SK-N-SH (cell line): ENCODE results near the gene PSMB10. TPM values are rescaled to one million over a fixed set of nuclear protein-coding genes. Genes with fewer than 3 reads are reported as not detected.

Experiments
- CTCF ChIA-PET: fragments of 300-600, 350-600 bp; formaldehyde crosslinking; extraction: SDS; loops from one replicate; lab custom pipeline; 2021; lab: Yijun Ruan, JAX
- POLR2A ChIA-PET: fragments of 350-600 bp; sonication (Branson Sonifier 250); formaldehyde crosslinking; extraction: SDS; loops from one replicate; lab custom pipeline; 2020; ENCODE audit warnings: antibody characterized with exemption, inconsistent platforms; lab: Yijun Ruan, JAX
- DNase-seq: peaks from one replicate; pipeline ENCODE4 v3.0.0; 2012
- H2AFZ ChIP-seq: fragments of 200-600 bp; sonication (generic); 2 replicates; pipeline ENCODE4 v1.8.1; 2016; ENCODE audit warnings: antibody characterized with exemption, mild to moderate bottlenecking, low read depth
- H3F3A ChIP-seq: fragments of 200-600 bp; sonication (generic); replicated peaks from 2 replicates; pipeline ENCODE3; 2016; ENCODE audit warnings: antibody characterized with exemption, mild to moderate bottlenecking; ENCODE audit not compliant: insufficient read depth
- H3K27ac ChIP-seq, 2 experiments: fragments of 200-500 bp in 1 of 2; fragments of 200-600 bp in 1 of 2; sonication (Bioruptor generic) in 1 of 2; sonication (generic), shearing (Covaris generic) in 1 of 2; 2 replicates each; pipeline versions ENCODE4 v1.5.1 to v1.6.1; 2014 to 2016; ENCODE audit warnings: low read depth in 2 of 2, inconsistent platforms in 1 of 2, low read length in 1 of 2, mild to moderate bottlenecking in 1 of 2, mixed read lengths in 1 of 2
- H3K27me3 ChIP-seq: fragments of 200-600 bp; sonication (generic), shearing (Covaris generic); 2 replicates; pipeline ENCODE4 v1.6.1; 2016; ENCODE audit warnings: mixed run types; ENCODE audit not compliant: insufficient read depth
- H3K36me3 ChIP-seq, 2 experiments: fragments of 200-500 bp in 1 of 2; fragments of 200-600 bp in 1 of 2; sonication (Bioruptor generic) in 1 of 2; sonication (generic) in 1 of 2; replicated peaks in 1 of 2; 2 replicates each; pipeline versions ENCODE3 to v1.5.1; 2014 to 2016; ENCODE audit warnings: low read length in 1 of 2, mild to moderate bottlenecking in 1 of 2; ENCODE audit not compliant: insufficient read depth in 2 of 2, control insufficient read depth in 1 of 2
- H3K4me1 ChIP-seq, 2 experiments: fragments of 200-500 bp in 1 of 2; fragments of 200-600 bp in 1 of 2; sonication (Bioruptor generic) in 1 of 2; sonication (generic), shearing (Covaris generic) in 1 of 2; 2 replicates each; pipeline versions ENCODE4 v1.5.1 to v1.6.1; 2014 to 2016; ENCODE audit warnings: low read depth in 1 of 2, low read length in 1 of 2, mixed run types in 1 of 2; ENCODE audit not compliant: insufficient read depth in 2 of 2, control insufficient read depth in 1 of 2
- H3K4me2 ChIP-seq: fragments of 200-600 bp; sonication (generic), shearing (Covaris generic); 2 replicates; pipeline ENCODE4 v1.6.1; 2017; ENCODE audit warnings: mixed run types
- H3K4me3 ChIP-seq, 2 experiments: fragments of 200-500 bp in 1 of 2; fragments of 200-600 bp in 1 of 2; sonication (Bioruptor generic) in 1 of 2; sonication (generic), shearing (Covaris generic) in 1 of 2; 2 replicates each; pipeline versions ENCODE4 v1.5.1 to v1.8.1; 2014 to 2016; ENCODE audit warnings: low read depth in 2 of 2, inconsistent platforms in 1 of 2, low read length in 1 of 2, mild to moderate bottlenecking in 1 of 2, mixed read lengths in 1 of 2, moderate library complexity in 1 of 2
- H3K79me2 ChIP-seq: fragments of 200-600 bp; sonication (generic); 2 replicates; pipeline ENCODE4 v1.8.1; 2017; ENCODE audit warnings: mild to moderate bottlenecking; ENCODE audit not compliant: insufficient read depth
- H3K9ac ChIP-seq: fragments of 200-600 bp; sonication (generic); 2 replicates; pipeline ENCODE4 v1.6.1; 2017; ENCODE audit warnings: mixed run types
- H3K9me2 ChIP-seq: fragments of 200-600 bp; sonication (generic); 2 replicates; pipeline ENCODE4 v1.6.1; 2017; ENCODE audit warnings: mixed run types
- H3K9me3 ChIP-seq: fragments of 200-600 bp; sonication (generic); 2 replicates; pipeline ENCODE4 v1.6.1; 2017; ENCODE audit warnings: mixed run types, mild to moderate bottlenecking, moderate library complexity
- H4K20me1 ChIP-seq: fragments of 200-600 bp; sonication (generic); 2 replicates; pipeline ENCODE4 v1.6.1; 2017; ENCODE audit warnings: mild to moderate bottlenecking, mixed run types; ENCODE audit not compliant: insufficient read depth
- CHD2 ChIP-seq: fragments of 150-350 bp; IDR thresholded peaks from 2 replicates; pipeline ENCODE4 v1.6.1; 2018; ENCODE audit warnings: low read length; ENCODE audit not compliant: partially characterized antibody
- ELF1 ChIP-seq: IDR thresholded peaks from 2 replicates; pipeline ENCODE4 v1.4.0; 2012
- EZH2phosphoT487 ChIP-seq: fragments of 200-600 bp; sonication (generic); IDR thresholded peaks from 2 replicates; pipeline ENCODE4 v1.6.1; 2017; ENCODE audit warnings: low read depth, mixed run types, mild to moderate bottlenecking, antibody characterized with exemption, moderate library complexity, borderline replicate concordance
- FOXJ3 ChIP-seq: sonication (generic); formaldehyde crosslinking; IDR thresholded peaks from 2 replicates; pipeline ENCODE4 v1.5.1; 2020; ENCODE audit warnings: mild to moderate bottlenecking, missing genetic modification reagents
- FOXM1 ChIP-seq: IDR thresholded peaks from 2 replicates; pipeline ENCODE4 v1.4.0; 2012; ENCODE audit warnings: low read depth, mild to moderate bottlenecking
- GATA2 ChIP-seq: sonication (generic); formaldehyde crosslinking; IDR thresholded peaks from 2 replicates; pipeline ENCODE4 v1.5.0; 2020; ENCODE audit warnings: mild to moderate bottlenecking, missing genetic modification reagents
- IRF3 ChIP-seq: fragments of 150-350 bp; IDR thresholded peaks from 2 replicates; pipeline ENCODE4 v1.6.1; 2016; ENCODE audit warnings: mild to moderate bottlenecking, low read depth, low read length
- MXI1 ChIP-seq: IDR thresholded peaks from 2 replicates; pipeline ENCODE4 v1.6.1; 2012; ENCODE audit warnings: mild to moderate bottlenecking, low read depth, low read length, improper control_type of control experiment
- NFIC ChIP-seq: IDR thresholded peaks from 2 replicates; pipeline ENCODE4 v1.4.0; 2012; ENCODE audit warnings: borderline replicate concordance
- NRF1 ChIP-seq: IDR thresholded peaks from 2 replicates; pipeline ENCODE4 v1.6.1; 2012; ENCODE audit warnings: low read depth, mild to moderate bottlenecking, low read length
- POLR2AphosphoS5 ChIP-seq: IDR thresholded peaks from 2 replicates; pipeline ENCODE4 v1.6.1; 2012; ENCODE audit warnings: low read depth, low read length
- RAD21 ChIP-seq: IDR thresholded peaks from 2 replicates; pipeline ENCODE4 v1.6.1; 2012; ENCODE audit warnings: mild to moderate bottlenecking, low read length
- RXRA ChIP-seq: IDR thresholded peaks from 2 replicates; pipeline ENCODE4 v1.4.0; 2012; ENCODE audit warnings: low read depth, mild to moderate bottlenecking, borderline replicate concordance
- SMC3 ChIP-seq: IDR thresholded peaks from 2 replicates; pipeline ENCODE4 v1.6.1; 2012; ENCODE audit warnings: low read depth, low read length, improper control_type of control experiment
- TAF1 ChIP-seq: IDR thresholded peaks from 2 replicates; pipeline ENCODE4 v1.6.1; 2012; ENCODE audit warnings: low read depth, mild to moderate bottlenecking, low read length, moderate library complexity, borderline replicate concordance
- TCF12 ChIP-seq: IDR thresholded peaks from 2 replicates; pipeline ENCODE4 v1.4.0; 2012
- TEAD4 ChIP-seq: IDR thresholded peaks from 2 replicates; pipeline ENCODE4 v1.4.0; 2012; ENCODE audit warnings: mild to moderate bottlenecking, borderline replicate concordance; ENCODE audit not compliant: insufficient read depth
- YY1 ChIP-seq: IDR thresholded peaks from 2 replicates; pipeline ENCODE4 v1.4.0; 2012; ENCODE audit warnings: low read depth, mild to moderate bottlenecking
- WGBS: methylation state at CpG from one replicate; pipeline ENCODE4 v1.1.6; 2017; ENCODE audit warnings: low lambda C conversion rate; 5-methylcytosine and 5-hydroxymethylcytosine counted together
- polyA plus RNA-seq, 3 experiments: library from polyadenylated mRNA; depleted of rRNA; stranded (reverse); fragments of >200 nt; gene quantifications; 2 replicates each; pipeline ENCODE4 v1.2.3, GENCODE V29; 2012
- TF ChIP-seq, protein P1 (sequence below): fragments of 150-350 bp; IDR thresholded peaks from 2 replicates; pipeline ENCODE4 v1.6.1; 2017; ENCODE audit warnings: antibody characterized with exemption, low read length, low read depth, borderline replicate concordance
- TF ChIP-seq, protein P2 (sequence below): IDR thresholded peaks from 2 replicates; pipeline ENCODE4 v1.4.0; 2012; ENCODE audit warnings: low read depth

The PSMB10 gene
- polyA plus RNA-seq, 1 of the 3 experiments (the other 2 are of a cell fraction) = 57.8 TPM

DNA sequence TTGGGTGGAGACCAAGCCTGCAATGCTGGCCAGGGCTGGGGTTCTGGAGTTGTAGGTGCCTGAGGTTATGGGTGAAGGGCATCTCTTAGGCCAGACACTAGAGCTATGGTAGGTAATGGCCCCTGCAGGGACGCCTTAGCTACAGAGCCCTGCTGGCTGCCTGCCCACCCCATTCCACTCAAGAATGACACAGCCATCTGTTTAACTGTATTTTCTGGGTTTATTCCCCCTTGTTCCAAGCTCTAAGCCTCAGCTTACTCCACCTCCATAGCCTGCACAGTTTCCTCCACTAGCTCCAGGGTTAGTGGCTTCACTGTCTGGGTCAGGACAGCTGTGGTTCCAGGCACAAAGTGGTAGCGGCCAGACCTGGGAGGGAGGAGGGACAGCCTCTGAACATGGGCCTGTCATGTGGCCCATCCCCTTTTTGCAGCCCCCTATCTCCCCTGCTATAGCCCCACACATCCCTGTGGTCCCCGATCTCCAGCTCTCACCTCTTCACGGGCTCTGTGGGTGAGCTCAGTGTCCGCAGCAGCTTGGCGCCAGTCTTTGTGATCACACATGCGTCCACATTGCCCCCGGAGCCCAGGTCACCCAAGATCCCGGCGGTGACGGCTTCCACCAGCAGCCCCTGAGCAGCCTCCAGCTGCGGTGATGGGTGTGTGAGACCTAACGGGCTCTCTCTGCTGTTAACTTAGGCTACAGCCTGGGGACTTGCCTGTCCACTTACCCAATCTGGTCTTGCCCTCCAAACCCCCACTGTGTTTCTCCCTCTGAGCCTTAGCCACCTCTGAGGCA lies 2.1 kb downstream of the PSMB10 start:
- DNase-seq = peak; percentile 54
- Histone ChIP-seq H3K9me2 (no peaks in the 10 kb centered on the region), H3K27ac (peak overlapping the region in 1 of 2 experiments; percentile 64; a peak in 2 of 4 replicates), H2AFZ (peak overlapping the region; percentile 61; the same call in 1 of the 2 replicates), H3K79me2 (peaks cover 19% of the 10 kb centered on the region), H3K9me3 (no peaks in the 10 kb centered on the region), H3F3A (peaks cover 8% of the 10 kb centered on the region), H3K4me2 (peak overlapping the region; percentile 99), H3K4me1 (peaks cover 11 to 24% of the 10 kb centered on the region in 2 experiments; a peak in 2 of 4 replicates), H3K4me3 (peak overlapping the region; percentile 84 to 89), H3K9ac (peak overlapping the region; percentile 86), H3K36me3 (peaks cover 0 to 20% of the 10 kb centered on the region in 2 experiments), H3K27me3 (no peaks in the 10 kb centered on the region), H4K20me1 (no peaks in the 10 kb centered on the region)
- ChIA-PET CTCF (interaction anchor here (0.7 to 28.1 kb wide), 9 partner anchors 14 to 413 kb away, joined by 3 to 564 read pairs (median 6); partner anchors contain the start of genes CENPT, EDC4, NRN1L and NUTF2), POLR2A (interaction anchor here (1.0 to 2.5 kb wide), 7 partner anchors 8 to 274 kb away, joined by 3 to 12 read pairs (median 4); partner anchors contain the start of genes ACD, LCAT, NFATC3 and NRN1L)
- TF ChIP-seq, protein P1, sequence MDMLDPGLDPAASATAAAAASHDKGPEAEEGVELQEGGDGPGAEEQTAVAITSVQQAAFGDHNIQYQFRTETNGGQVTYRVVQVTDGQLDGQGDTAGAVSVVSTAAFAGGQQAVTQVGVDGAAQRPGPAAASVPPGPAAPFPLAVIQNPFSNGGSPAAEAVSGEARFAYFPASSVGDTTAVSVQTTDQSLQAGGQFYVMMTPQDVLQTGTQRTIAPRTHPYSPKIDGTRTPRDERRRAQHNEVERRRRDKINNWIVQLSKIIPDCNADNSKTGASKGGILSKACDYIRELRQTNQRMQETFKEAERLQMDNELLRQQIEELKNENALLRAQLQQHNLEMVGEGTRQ = no peak
- TF ChIP-seq POLR2AphosphoS5 = peak; percentile 2; the same call in 1 of the 2 replicates
- WGBS = 51% methylated on average over 5 of the region's 13 CpGs

GRCh38 chr16:67933805-67934204 lies 2.8 kb downstream of the PSMB10 start:
- no peak overlapping the region for H3K4me3 ChIP-seq
- 90% methylated on average over 6 of the region's 7 CpGs for WGBS
- no peak overlapping the region for H3K9ac ChIP-seq
- H2AFZ ChIP-seq = no peak overlapping the region
- H3K9me3 ChIP-seq = no peaks in the 10 kb centered on the region
- peaks cover 2% of the 10 kb centered on the region for H4K20me1 ChIP-seq
- H3K27ac ChIP-seq = no peak overlapping the region
- POLR2A ChIA-PET = interaction anchor here (1.1 to 2.5 kb wide), 3 partner anchors 9 to 274 kb away, joined by 3 to 12 read pairs (median 4); partner anchors contain the start of genes ACD and NRN1L
- TF ChIP-seq, protein P1 = no peak
- no peak for TF ChIP-seq MXI1
- no peak for TF ChIP-seq RAD21
- TF ChIP-seq EZH2phosphoT487 = no peak
- TF ChIP-seq YY1 = no peak
- TF ChIP-seq TCF12 = no peak
- TF ChIP-seq IRF3 = no peak
- TF ChIP-seq, protein P2, sequence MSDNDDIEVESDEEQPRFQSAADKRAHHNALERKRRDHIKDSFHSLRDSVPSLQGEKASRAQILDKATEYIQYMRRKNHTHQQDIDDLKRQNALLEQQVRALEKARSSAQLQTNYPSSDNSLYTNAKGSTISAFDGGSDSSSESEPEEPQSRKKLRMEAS = no peak
- no peak for TF ChIP-seq NFIC
- TF ChIP-seq SMC3 = no peak
- TF ChIP-seq FOXM1 = no peak
- no peak for TF ChIP-seq NRF1
- TF ChIP-seq CHD2 = no peak
- no peak for TF ChIP-seq FOXJ3 (CRISPR knock-in tag)
- TF ChIP-seq ELF1 = no peak
- TF ChIP-seq TEAD4 = no peak
- TF ChIP-seq TAF1 = no peak
- TF ChIP-seq GATA2 (CRISPR knock-in tag) = no peak
- no peak for TF ChIP-seq RXRA
- TF ChIP-seq, all 33 proteins: peak for 0
- Histone ChIP-seq H3K4me2 (no peak overlapping the region), H3K79me2 (peaks cover 19% of the 10 kb centered on the region), H3K36me3 (peaks cover 0 to 25% of the 10 kb centered on the region in 2 experiments), H3K9me2 (no peaks in the 10 kb centered on the region), H3F3A (peaks cover 5% of the 10 kb centered on the region), H3K4me1 (peaks cover 11 to 24% of the 10 kb centered on the region in 2 experiments; a peak in 2 of 4 replicates), H3K27me3 (no peaks in the 10 kb centered on the region)
- CTCF ChIA-PET = interaction anchor here (0.6 to 28.1 kb wide), 6 partner anchors 13 to 412 kb away, joined by 3 to 564 read pairs (median 7); partner anchors contain the start of genes EDC4, NRN1L and PSKH1
- DNase-seq = no peak
